Adrenal gland (tissue), 5 donors: Measurements from ENCODE around the gene VWA8.

Source experiments
- POLR2A ChIP-seq, 2 donors: fragments of 450-650 bp; IDR thresholded peaks; one replicate each; pipeline ENCODE4 v1.6.1; 2017; ENCODE audit warnings: antibody characterized with exemption in 2 of 2, mild to moderate bottlenecking in 2 of 2, moderate library complexity in 1 of 2
- TF ChIP-seq, protein P1 (sequence below), 6 experiments: fragments of 450-650 bp in 4 of 6; fragments of 200-600 bp in 2 of 6; sonication (generic) in 1 of 6; IDR thresholded peaks; 1 replicate in 5 of 6; 2 replicates in 1 of 6; pipeline versions ENCODE4 v1.5.1 to v1.8.0; 2016 to 2021; ENCODE audit warnings: antibody characterized with exemption in 6 of 6, mild to moderate bottlenecking in 2 of 6, moderate library complexity in 1 of 6
- donor health status: DM: no; HTN: no; CAD: no.

DNA sequence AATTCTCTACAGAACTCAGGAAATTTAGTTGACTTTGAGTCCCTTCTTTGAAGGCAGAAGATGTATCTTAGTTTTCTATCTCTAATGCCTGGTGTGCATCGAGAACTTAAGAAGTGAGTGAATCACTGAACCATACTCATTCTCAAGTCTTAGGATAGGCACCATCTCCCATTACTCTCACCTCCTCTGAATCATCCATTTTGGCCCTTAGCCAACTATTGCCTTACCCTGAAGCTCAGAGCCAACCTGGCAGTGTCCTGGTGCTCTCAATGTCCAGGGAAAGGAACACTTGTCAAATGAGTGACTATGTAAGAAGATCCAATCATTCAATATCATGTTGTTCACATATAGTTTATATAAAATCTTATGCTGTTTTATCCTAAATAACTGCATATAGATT is 357.0 kb downstream of the VWA8 start:
- TF ChIP-seq, protein P1, sequence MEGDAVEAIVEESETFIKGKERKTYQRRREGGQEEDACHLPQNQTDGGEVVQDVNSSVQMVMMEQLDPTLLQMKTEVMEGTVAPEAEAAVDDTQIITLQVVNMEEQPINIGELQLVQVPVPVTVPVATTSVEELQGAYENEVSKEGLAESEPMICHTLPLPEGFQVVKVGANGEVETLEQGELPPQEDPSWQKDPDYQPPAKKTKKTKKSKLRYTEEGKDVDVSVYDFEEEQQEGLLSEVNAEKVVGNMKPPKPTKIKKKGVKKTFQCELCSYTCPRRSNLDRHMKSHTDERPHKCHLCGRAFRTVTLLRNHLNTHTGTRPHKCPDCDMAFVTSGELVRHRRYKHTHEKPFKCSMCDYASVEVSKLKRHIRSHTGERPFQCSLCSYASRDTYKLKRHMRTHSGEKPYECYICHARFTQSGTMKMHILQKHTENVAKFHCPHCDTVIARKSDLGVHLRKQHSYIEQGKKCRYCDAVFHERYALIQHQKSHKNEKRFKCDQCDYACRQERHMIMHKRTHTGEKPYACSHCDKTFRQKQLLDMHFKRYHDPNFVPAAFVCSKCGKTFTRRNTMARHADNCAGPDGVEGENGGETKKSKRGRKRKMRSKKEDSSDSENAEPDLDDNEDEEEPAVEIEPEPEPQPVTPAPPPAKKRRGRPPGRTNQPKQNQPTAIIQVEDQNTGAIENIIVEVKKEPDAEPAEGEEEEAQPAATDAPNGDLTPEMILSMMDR (IDR thresholded peaks at IDR 0.05) = no peak
- no peak for TF ChIP-seq POLR2A (IDR thresholded peaks at IDR 0.05)
